NOMO-1 treated with DMSO at 0.1 percent for 48 hours (cell line): ENCODE measurements around the gene PARD6G.

Experiments used
- DNase-seq: peaks from one replicate; lab custom pipeline; 2025; ENCODE audit not compliant: unreplicated experiment; lab: John Stamatoyannopoulos, UW

PARD6G gene

GRCh38 chr18:80108739-80109675 lies 138.3 kb downstream of the PARD6G start, which contains the start of gene ADNP2:
TSS of gene ADNP2 (plus strand) at chr18:80109262. CDS start at chr18:80117543, 8,281 bp downstream.
- DNase-seq, result peak; percentile 75

- no peak for DNase-seq
These were observed 139.2 kb downstream of the PARD6G start for GRCh38 chr18:80108121-80108536.

GRCh38 chr18:80107426-80107825 lies 139.9 kb downstream of the PARD6G start:
- DNase-seq, result no peak
